DMS79 (cell line): ENCODE measurements around the gene SAMD8.
"Not testable (repeated sequence)": the region's sequence is repeated elsewhere in the genome, so short reads cannot be mapped to it uniquely, and the experiment has no call there.

Source experiments
- DNase-seq: peaks from one replicate; lab custom pipeline; 2025; lab: John Stamatoyannopoulos, UW

The SAMD8 gene

DNA sequence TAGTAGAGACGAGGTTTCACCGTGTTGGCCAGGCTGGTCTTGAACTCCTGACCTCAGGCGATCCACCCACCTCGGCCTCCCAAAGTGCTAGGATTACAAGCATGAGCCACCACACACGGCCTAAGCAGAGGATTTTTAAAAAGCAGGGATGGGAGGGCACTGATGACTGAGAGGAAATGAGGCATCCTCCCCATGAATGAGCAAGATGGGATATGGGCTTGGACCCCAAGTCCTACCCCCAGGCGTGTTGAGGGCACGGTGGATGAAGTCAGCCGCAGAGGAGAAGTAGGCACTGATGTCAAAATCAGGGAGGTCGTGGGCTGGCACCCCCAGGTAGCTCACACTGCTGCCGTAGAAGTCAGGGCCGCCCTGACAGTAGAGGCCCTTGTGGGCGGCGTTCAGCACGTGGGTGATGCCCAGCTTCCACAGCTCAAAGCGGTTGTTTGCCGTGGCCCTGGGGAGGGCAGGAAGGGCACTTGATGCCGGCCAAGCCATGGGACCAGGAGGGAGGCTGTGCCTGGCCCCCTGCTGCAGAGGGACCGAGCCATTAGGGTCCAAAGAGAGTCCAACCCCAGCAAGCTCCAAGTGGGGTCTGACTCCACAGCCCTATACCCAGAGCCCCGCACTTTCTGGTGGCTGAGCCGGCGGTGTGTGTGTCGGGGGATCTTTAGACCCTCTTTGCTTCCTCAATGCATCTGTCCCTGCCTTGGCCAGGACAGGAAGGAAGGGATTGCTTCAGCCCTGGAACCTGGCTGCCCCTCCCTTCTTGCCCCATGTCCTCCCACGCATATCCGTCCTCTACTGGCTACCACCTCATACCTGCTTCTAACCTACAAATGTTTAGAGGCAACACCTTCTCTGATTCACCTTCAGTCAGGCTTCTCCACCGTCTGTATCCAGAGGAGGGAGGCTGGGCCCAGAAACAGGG is 3.4 kb upstream of the SAMD8 start:
- DNase-seq, result no peak

GRCh38 chr10:75108684-75109458 is 2.6 kb upstream of the SAMD8 start:
- no peak for DNase-seq

- no peak for DNase-seq
Measured at GRCh38 chr10:75109459-75109778, 2.0 kb upstream of the SAMD8 start.

DNA sequence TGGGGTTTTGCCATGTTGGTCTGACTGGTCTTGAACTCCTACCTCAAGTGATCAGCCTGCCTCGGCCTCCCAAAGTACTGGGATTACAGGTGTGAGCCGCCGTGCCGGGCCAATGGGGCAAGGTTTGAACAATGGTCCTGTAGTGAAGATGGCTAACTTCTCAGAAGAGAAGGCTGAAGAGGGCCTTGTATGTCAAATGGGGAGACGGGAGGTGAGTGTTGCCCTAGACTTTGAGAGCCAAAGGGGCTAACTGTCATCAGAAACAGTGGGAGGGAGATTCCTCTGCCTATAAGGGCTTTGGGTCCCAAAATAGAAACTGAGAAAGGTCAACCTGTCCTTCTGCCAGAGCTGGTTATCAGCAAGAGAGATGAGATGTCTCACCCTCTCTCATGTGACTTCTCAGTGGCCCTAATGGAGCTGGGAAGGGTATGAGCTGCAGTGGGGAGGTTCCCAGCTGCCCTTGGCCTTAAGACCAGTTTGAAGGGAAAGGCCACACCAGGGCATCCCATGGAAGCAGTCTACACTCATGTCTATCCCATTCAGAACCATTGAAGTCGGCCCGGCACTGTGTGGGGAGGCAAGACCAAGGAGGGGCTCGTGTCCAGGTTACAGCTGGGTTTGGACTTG is 1.3 kb upstream of the SAMD8 start:
- no peak for DNase-seq

- peak; percentile 19 for DNase-seq
Measured at GRCh38 chr10:75111907-75112679, 637 bp downstream of the SAMD8 start.

- no peak for DNase-seq
Measured at GRCh38 chr10:75115137-75115536, 3.7 kb downstream of the SAMD8 start.

- DNase-seq, result not testable (repeated sequence)
Measured at GRCh38 chr10:75116941-75117775, 5.7 kb downstream of the SAMD8 start.

GRCh38 chr10:75117995-75118394 is 6.5 kb downstream of the SAMD8 start:
- no peak for DNase-seq

DNA sequence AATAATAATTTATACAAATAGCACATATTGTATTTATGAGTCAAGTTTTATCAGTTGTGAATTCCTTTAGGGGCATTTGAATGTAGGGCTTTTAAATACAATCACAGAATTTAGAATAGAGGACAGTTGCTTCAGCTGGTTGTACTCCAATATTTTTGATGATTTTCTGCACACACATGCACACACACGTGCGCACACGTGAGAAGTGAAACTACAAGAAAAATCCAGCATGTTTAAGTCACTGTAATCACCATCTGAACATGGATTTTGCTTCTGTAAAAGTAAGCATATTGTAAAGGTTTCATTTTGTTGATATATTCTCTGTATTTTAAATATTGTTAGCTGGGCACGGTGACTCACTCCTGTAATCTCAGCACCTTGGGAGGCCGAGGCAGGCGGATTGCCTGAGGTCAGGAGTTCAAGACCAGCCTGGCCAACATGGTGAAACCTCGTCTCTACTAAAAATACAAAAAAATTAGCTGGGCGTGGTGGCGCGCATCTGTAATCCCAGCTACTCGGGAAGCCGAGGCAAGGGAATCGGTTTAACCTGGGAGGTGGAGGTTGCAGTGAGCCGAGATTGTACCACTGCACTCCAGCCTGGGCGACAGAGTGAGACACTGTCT is 8.1 kb downstream of the SAMD8 start:
- DNase-seq, result not testable (repeated sequence)

DNA sequence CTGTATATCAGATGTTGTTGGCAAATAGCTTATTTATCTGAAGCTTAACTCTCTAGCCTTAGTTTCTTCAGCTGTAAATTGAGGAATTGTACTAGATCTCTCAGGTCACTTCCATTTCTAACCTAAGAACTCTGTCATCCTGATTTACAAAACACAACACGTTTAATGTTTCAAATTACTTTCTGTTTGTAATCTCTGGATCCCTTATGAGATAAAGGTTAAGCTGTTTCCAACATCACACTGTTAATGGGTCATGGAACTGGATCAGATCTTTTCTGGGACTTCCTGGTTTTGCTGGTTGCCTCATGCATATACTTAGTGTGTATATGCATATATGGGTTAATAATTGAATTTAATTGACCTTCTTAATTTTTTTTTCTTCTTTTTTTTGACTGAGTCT is 9.9 kb downstream of the SAMD8 start:
- no peak for DNase-seq

DNA sequence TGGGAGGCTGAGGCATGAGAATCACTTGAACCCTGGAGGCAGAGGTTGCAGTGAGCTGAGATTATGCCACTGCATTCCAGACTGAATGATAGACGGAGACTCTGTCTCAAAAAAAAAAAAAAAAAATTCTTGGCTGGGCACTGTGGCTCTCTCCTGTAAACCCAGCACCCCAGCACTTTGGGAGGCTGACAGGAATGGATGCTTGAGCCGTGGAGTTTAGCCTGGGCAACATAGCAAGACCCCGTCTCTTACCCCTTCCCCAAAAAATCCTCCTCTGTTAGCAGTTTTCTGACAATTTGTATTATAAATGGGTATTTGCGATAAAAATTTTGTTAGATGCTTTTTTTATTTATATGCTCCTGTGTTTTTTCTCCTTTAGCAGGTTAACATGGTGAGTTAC is 11.0 kb downstream of the SAMD8 start:
- no peak for DNase-seq

GRCh38 chr10:75123088-75123682 is 11.7 kb downstream of the SAMD8 start:
- no peak for DNase-seq

DNA sequence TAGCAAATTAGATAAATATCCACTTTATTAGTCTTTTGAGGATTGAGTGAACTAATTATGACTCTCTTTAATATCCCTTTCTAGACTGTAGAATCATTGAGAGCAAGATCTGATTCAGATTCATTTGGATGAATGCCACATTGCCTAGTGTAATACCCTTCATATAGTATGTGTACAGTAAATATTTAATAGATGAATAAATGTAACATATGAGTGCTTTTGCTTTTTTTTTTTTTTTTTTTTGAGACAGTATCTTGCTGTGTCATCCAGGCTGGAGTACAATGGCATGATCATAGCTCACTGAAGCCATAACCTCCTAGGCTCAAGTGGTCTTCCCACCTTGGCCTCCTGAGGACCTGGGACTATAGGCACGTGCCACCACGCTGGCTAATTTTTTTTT is 14.8 kb downstream of the SAMD8 start:
- no peak for DNase-seq

DNA sequence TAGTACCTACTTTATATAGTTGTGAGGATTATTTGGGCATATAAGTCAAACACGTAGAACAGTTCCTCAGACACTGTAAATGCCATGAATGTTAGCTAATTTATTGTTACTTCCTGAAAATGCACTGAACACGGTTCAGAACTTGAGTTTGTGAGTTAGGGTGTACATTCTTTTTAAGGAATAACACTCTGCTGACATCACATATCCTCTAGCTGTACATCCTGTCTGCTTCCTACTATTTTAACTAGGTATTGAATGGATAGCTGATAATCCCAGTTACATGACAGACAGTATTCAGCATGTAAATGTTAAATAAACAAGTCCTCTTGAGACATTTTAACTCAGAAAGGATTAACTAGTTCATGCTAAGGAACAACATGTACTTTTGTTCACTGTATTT is 16.0 kb downstream of the SAMD8 start:
- no peak for DNase-seq

GRCh38 chr10:75128985-75129384 is 17.5 kb downstream of the SAMD8 start:
- DNase-seq, result not testable (repeated sequence)

DNA sequence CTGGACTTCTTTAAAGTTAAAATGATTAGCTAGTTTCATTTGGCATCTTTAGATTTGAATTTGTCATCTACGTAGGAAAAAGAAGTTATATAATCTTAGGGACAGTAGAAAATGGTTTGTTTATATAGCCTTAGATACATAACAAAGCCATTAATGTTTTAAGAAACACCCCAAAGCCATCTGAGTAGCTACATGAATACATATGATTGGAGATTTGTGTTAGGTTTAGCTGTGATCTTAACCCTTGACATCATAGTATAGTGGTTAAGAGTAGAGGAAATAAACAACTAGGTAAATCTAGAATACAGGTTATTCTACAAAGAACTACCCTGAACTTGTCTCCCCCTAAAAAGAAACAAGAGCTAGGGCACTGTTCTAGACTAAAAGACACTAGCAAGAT is 18.1 kb downstream of the SAMD8 start:
- no peak for DNase-seq

GRCh38 chr10:75133701-75134100 is 22.2 kb downstream of the SAMD8 start:
- not testable (repeated sequence) for DNase-seq

DNA sequence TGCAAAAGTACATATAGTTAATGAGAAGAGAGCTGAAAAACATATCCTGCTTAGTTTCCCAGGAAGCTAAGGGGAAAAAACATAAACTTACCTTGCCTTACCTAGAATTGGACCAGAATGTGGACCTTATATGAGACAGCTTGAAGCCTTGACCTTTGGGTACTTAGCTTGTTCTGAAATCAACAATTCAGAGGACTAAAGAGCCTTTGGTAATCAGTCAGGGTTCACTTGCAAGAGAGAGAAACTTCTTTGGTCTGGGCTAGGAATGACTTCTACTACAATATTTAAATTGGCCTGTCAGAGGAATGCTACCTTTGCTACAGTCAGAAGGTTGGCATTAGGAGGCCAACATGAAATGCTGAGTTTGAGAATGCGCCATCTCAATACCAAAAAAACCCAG is 24.9 kb downstream of the SAMD8 start:
- no peak for DNase-seq

- no peak for DNase-seq
Measured at GRCh38 chr10:75137533-75138438, 26.3 kb downstream of the SAMD8 start.
